ENCODE measurements around the gene PEBP1.

Gene PEBP1

GRCh38 chr12:118145113-118145797 is 9.3 kb downstream of the PEBP1 start:
- H3K9me3 ChIP-seq (ENCODE audit: insufficient read depth, low read length) = no peaks in the 10 kb centered on the region
- no peaks in the 10 kb centered on the region for H3K9me2 ChIP-seq (replicated peaks; ENCODE audit: insufficient read depth, low read length)
- H3K27me3 ChIP-seq (ENCODE audit: low read length) = no peaks in the 10 kb centered on the region
- no peak overlapping the region for H3K9ac ChIP-seq (ENCODE audit: low read length)
- H3K4me3 ChIP-seq (ENCODE audit: insufficient read depth, low read length, poor library complexity, severe bottlenecking) = no peak overlapping the region
- H3F3A ChIP-seq (ENCODE audit: insufficient read depth) = 0 out of 2 replicates have a peak, but pooled peaks cover 4% of the 10 kb centered on the region
- no peak overlapping the region for H3K27ac ChIP-seq (ENCODE audit: low read depth, low read length)
- H4K20me1 ChIP-seq (ENCODE audit: low read depth, low read length) = no peaks in the 10 kb centered on the region
- no peaks in the 10 kb centered on the region for H3K79me2 ChIP-seq (ENCODE audit: insufficient read depth, low read length)
- no peak for TF ChIP-seq CTCF (IDR thresholded peaks at IDR 0.05; ENCODE audit: insufficient read depth, low read length, poor library complexity, severe bottlenecking)
- peaks cover 2% of the 10 kb centered on the region; the same call in 1 of the 2 replicates for H3K36me3 ChIP-seq (ENCODE audit: low read length)
- H2AFZ ChIP-seq (ENCODE audit: low read depth, low read length, severe bottlenecking) = no peak overlapping the region
- no peak overlapping the region for H3K4me2 ChIP-seq (ENCODE audit: low read depth, low read length, poor library complexity, severe bottlenecking)

GRCh38 chr12:118145798-118146156 is 9.9 kb downstream of the PEBP1 start:
- Histone ChIP-seq H3K27me3 (ENCODE audit: low read length) (no peaks in the 10 kb centered on the region), H3F3A (ENCODE audit: insufficient read depth) (0 out of 2 replicates have a peak, but pooled peaks cover 4% of the 10 kb centered on the region), H3K79me2 (ENCODE audit: insufficient read depth, low read length) (no peaks in the 10 kb centered on the region), H3K36me3 (ENCODE audit: low read length) (peaks cover 2% of the 10 kb centered on the region; the same call in 1 of the 2 replicates), H3K9me2 (replicated peaks; ENCODE audit: insufficient read depth, low read length) (no peaks in the 10 kb centered on the region), H3K27ac (ENCODE audit: low read depth, low read length) (no peak overlapping the region), H3K9me3 (ENCODE audit: insufficient read depth, low read length) (no peaks in the 10 kb centered on the region), H3K4me2 (ENCODE audit: low read depth, low read length, poor library complexity, severe bottlenecking) (no peak overlapping the region), H4K20me1 (ENCODE audit: low read depth, low read length) (no peaks in the 10 kb centered on the region), H3K4me3 (ENCODE audit: insufficient read depth, low read length, poor library complexity, severe bottlenecking) (no peak overlapping the region), H2AFZ (ENCODE audit: low read depth, low read length, severe bottlenecking) (no peak overlapping the region), H3K9ac (ENCODE audit: low read length) (no peak overlapping the region)
- TF ChIP-seq EZH2phosphoT487 (conservative IDR thresholded peaks at IDR 0.05; ENCODE audit: low read length) (no peak), CTCF (IDR thresholded peaks at IDR 0.05; ENCODE audit: insufficient read depth, low read length, poor library complexity, severe bottlenecking) (no peak)

GRCh38 chr12:118148287-118148686 is 12.4 kb downstream of the PEBP1 start:
- Histone ChIP-seq H3F3A (ENCODE audit: insufficient read depth) (0 out of 2 replicates have a peak, but pooled peaks cover 4% of the 10 kb centered on the region), H3K9me3 (ENCODE audit: insufficient read depth, low read length) (no peaks in the 10 kb centered on the region), H3K27ac (ENCODE audit: low read depth, low read length) (no peak overlapping the region), H3K9me2 (replicated peaks; ENCODE audit: insufficient read depth, low read length) (no peaks in the 10 kb centered on the region), H3K36me3 (ENCODE audit: low read length) (peaks cover 2% of the 10 kb centered on the region; the same call in 1 of the 2 replicates), H4K20me1 (ENCODE audit: low read depth, low read length) (no peaks in the 10 kb centered on the region), H2AFZ (ENCODE audit: low read depth, low read length, severe bottlenecking) (no peak overlapping the region), H3K9ac (ENCODE audit: low read length) (no peak overlapping the region), H3K79me2 (ENCODE audit: insufficient read depth, low read length) (no peaks in the 10 kb centered on the region), H3K27me3 (ENCODE audit: low read length) (no peaks in the 10 kb centered on the region), H3K4me3 (ENCODE audit: insufficient read depth, low read length, poor library complexity, severe bottlenecking) (no peak overlapping the region), H3K4me2 (ENCODE audit: low read depth, low read length, poor library complexity, severe bottlenecking) (no peak overlapping the region)
- no peak for TF ChIP-seq EZH2phosphoT487 (conservative IDR thresholded peaks at IDR 0.05; ENCODE audit: low read length)
- no peak for TF ChIP-seq CTCF (IDR thresholded peaks at IDR 0.05; ENCODE audit: insufficient read depth, low read length, poor library complexity, severe bottlenecking)

Data from SU-DHL-6 (cell line).